ENCODE measurements around the gene FXN.
A peak's percentile ranks its signal among the peaks of the same experiment; 100 is the strongest.
"Not testable (repeated sequence)": the region's sequence is repeated elsewhere in the genome, so short reads cannot be mapped to it uniquely, and the experiment has no call there.

Gene FXN

GRCh38 chr9:69035438-69036308 is at the start of gene FXN:
FXN (plus strand) TSS chr9:69035752; CDS start chr9:69035783, 31 bp downstream.
- peak; percentile 70 for DNase-seq

GRCh38 chr9:68986949-68987348 is 48.6 kb upstream of the FXN start:
- DNase-seq = not testable (repeated sequence)

GRCh38 chr9:68991457-68991856 is 44.1 kb upstream of the FXN start:
- no peak for DNase-seq

GRCh38 chr9:68995776-68996175 is 39.8 kb upstream of the FXN start:
- no peak for DNase-seq

GRCh38 chr9:68996462-68996861 is 39.1 kb upstream of the FXN start:
- no peak for DNase-seq

- DNase-seq = no peak
These were observed 37.9 kb upstream of the FXN start for GRCh38 chr9:68997666-68998065.

GRCh38 chr9:68998385-68998784 is 37.2 kb upstream of the FXN start:
- DNase-seq = no peak

GRCh38 chr9:68998812-68999211 is 36.7 kb upstream of the FXN start:
- no peak for DNase-seq

GRCh38 chr9:68999393-69000105 is 36.0 kb upstream of the FXN start:
- DNase-seq = peak; percentile 78

GRCh38 chr9:69001921-69002320 is 33.6 kb upstream of the FXN start:
- DNase-seq = no peak

GRCh38 chr9:69003051-69003450 is 32.5 kb upstream of the FXN start:
- DNase-seq = no peak

GRCh38 chr9:69004836-69005235 is 30.7 kb upstream of the FXN start:
- DNase-seq = no peak

- DNase-seq = no peak
These were observed 25.8 kb upstream of the FXN start for GRCh38 chr9:69009708-69010107.

- no peak for DNase-seq
These were observed 22.7 kb upstream of the FXN start for GRCh38 chr9:69012696-69013381.

- DNase-seq = no peak
These were observed 22.2 kb upstream of the FXN start for GRCh38 chr9:69013382-69013727.

- DNase-seq = no peak
These were observed 21.5 kb upstream of the FXN start, which contains the start of gene PRKACG for GRCh38 chr9:69014013-69014412. PRKACG (minus strand) TSS chr9:69014113; CDS start chr9:69014092, 21 bp downstream.

GRCh38 chr9:69016191-69017096 is 19.1 kb upstream of the FXN start:
- DNase-seq = no peak

GRCh38 chr9:69018737-69019136 is 16.8 kb upstream of the FXN start:
- no peak for DNase-seq

- DNase-seq = no peak
These were observed 15.7 kb upstream of the FXN start for GRCh38 chr9:69019808-69020207.

GRCh38 chr9:69020301-69021145 is 15.0 kb upstream of the FXN start:
- DNase-seq = no peak

GRCh38 chr9:69023650-69024049 is 11.9 kb upstream of the FXN start:
- no peak for DNase-seq

All from kidney glomerular epithelial cell (primary cell).